Loucy (cell line): ENCODE measurements around the gene S100A12.

Experiments
- H2AFZ ChIP-seq: fragments of 200-600 bp; sonication (generic); 2 replicates; pipeline ENCODE4 v1.6.0; 2016; ENCODE audit warnings: antibody characterized with exemption, mild to moderate bottlenecking, low read length, moderate library complexity
- H3F3A ChIP-seq: fragments of 200-600 bp; 2 replicates; pipeline ENCODE4 v1.6.0; 2016; ENCODE audit warnings: antibody characterized with exemption, low read depth, mild to moderate bottlenecking
- H3K27me3 ChIP-seq: fragments of 200-600 bp; sonication (generic); 2 replicates; pipeline ENCODE4 v1.6.1; 2014; ENCODE audit warnings: low read length, mild to moderate bottlenecking; ENCODE audit not compliant: insufficient read depth, poor library complexity, severe bottlenecking
- H3K36me3 ChIP-seq: fragments of 200-600 bp; sonication (generic); 2 replicates; pipeline ENCODE4 v1.6.1; 2016; ENCODE audit warnings: low read length; ENCODE audit not compliant: insufficient read depth
- H3K4me1 ChIP-seq: fragments of 200-600 bp; sonication (generic); 2 replicates; pipeline ENCODE4 v1.5.1; 2014; ENCODE audit warnings: low read length, mild to moderate bottlenecking; ENCODE audit not compliant: insufficient read depth, poor library complexity, severe bottlenecking
- H3K4me2 ChIP-seq: fragments of 200-600 bp; sonication (generic); 2 replicates; pipeline ENCODE4 v1.6.0; 2014; ENCODE audit warnings: antibody characterized with exemption, low read length, low read depth, mild to moderate bottlenecking; ENCODE audit not compliant: poor library complexity, severe bottlenecking
- H3K4me3 ChIP-seq: fragments of 200-600 bp; sonication (generic); 2 replicates; pipeline ENCODE4 v1.5.1; 2014; ENCODE audit warnings: low read length, mild to moderate bottlenecking, mixed read lengths; ENCODE audit not compliant: poor library complexity, severe bottlenecking
- H3K79me2 ChIP-seq: fragments of 200-600 bp; sonication (generic); 2 replicates; pipeline ENCODE4 v1.6.1; 2014; ENCODE audit warnings: low read length; ENCODE audit not compliant: insufficient read depth
- H3K9ac ChIP-seq: fragments of 200-600 bp; sonication (generic); 2 replicates; pipeline ENCODE4 v1.6.0; 2014; ENCODE audit warnings: mild to moderate bottlenecking, low read depth, low read length, moderate library complexity; ENCODE audit not compliant: poor library complexity, severe bottlenecking
- H3K9me2 ChIP-seq: fragments of 200-600 bp; sonication (generic); replicated peaks from 2 replicates; pipeline ENCODE4 v1.6.1; 2016; ENCODE audit warnings: low read depth, low read length, mixed read lengths
- H3K9me3 ChIP-seq: fragments of 200-600 bp; sonication (generic); 2 replicates; pipeline ENCODE4 v1.6.1; 2014; ENCODE audit warnings: mild to moderate bottlenecking, antibody characterized with exemption, low read length, low read depth; ENCODE audit not compliant: insufficient read depth
- H4K20me1 ChIP-seq: fragments of 200-600 bp; sonication (generic); 2 replicates; pipeline ENCODE4 v1.6.0; 2014; ENCODE audit warnings: antibody characterized with exemption, low read length, mild to moderate bottlenecking; ENCODE audit not compliant: insufficient read depth, poor library complexity, severe bottlenecking
- CTCF ChIP-seq: fragments of 200-600 bp; sonication (generic); conservative IDR thresholded peaks from 2 replicates; pipeline ENCODE4 v1.5.1; 2014; ENCODE audit warnings: mild to moderate bottlenecking, antibody characterized with exemption, low read length
- EZH2phosphoT487 ChIP-seq: fragments of 200-600 bp; IDR thresholded peaks from 2 replicates; pipeline ENCODE4 v1.6.1; 2018; ENCODE audit warnings: antibody characterized with exemption, mild to moderate bottlenecking, moderate library complexity, borderline replicate concordance

The S100A12 gene

GRCh38 chr1:153337980-153338853 is 37.2 kb downstream of the S100A12 start:
- no peak overlapping the region for H3K9ac ChIP-seq
- H3K36me3 ChIP-seq: no peaks in the 10 kb centered on the region
- no peak for TF ChIP-seq CTCF
- no peak for TF ChIP-seq EZH2phosphoT487
- H3K4me2 ChIP-seq: no peak overlapping the region
- H2AFZ ChIP-seq: no peak overlapping the region
- H3K9me2 ChIP-seq: no peaks in the 10 kb centered on the region
- no peaks in the 10 kb centered on the region for H3K79me2 ChIP-seq
- no peak overlapping the region for H3K4me3 ChIP-seq
- H3F3A ChIP-seq: no peaks in the 10 kb centered on the region
- H3K4me1 ChIP-seq: peaks cover 38% of the 10 kb centered on the region
- H3K9me3 ChIP-seq: no peaks in the 10 kb centered on the region
- H3K27me3 ChIP-seq: no peaks in the 10 kb centered on the region
- no peaks in the 10 kb centered on the region for H4K20me1 ChIP-seq

- Histone ChIP-seq H3K27me3 (no peaks in the 10 kb centered on the region), H3K9me3 (peaks cover 8% of the 10 kb centered on the region), H2AFZ (no peak overlapping the region), H3K9ac (no peak overlapping the region), H4K20me1 (no peaks in the 10 kb centered on the region), H3K4me1 (peaks cover 23% of the 10 kb centered on the region), H3K4me2 (no peak overlapping the region), H3K36me3 (no peaks in the 10 kb centered on the region), H3F3A (no peaks in the 10 kb centered on the region), H3K4me3 (no peak overlapping the region), H3K79me2 (no peaks in the 10 kb centered on the region), H3K9me2 (no peaks in the 10 kb centered on the region)
- TF ChIP-seq EZH2phosphoT487: no peak
- no peak for TF ChIP-seq CTCF
Observed at GRCh38 chr1:153336650-153337049, 38.8 kb downstream of the S100A12 start.

DNA sequence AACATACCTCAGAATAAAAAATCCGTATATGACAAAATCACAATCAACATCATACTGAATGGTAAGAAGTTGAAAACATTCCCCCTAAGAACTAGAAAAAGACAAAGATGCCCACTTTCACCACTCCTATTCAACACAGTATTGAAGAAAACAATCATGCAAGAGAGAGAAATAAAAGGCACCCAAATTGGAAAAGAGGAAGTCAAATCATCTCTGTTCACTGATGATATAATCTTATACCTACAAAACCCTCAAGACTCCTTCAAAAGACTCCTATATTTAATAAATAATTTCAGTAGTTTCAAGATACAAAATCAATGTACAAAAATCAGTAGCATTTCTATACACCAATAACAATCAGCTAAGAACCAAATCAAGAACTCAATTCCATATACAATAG is 41.5 kb downstream of the S100A12 start:
- TF ChIP-seq EZH2phosphoT487 (no peak), CTCF (no peak)
- Histone ChIP-seq H3K36me3 (no peaks in the 10 kb centered on the region), H3K9me3 (peaks cover 8% of the 10 kb centered on the region), H3K4me2 (no peak overlapping the region), H3K9ac (no peak overlapping the region), H3F3A (no peaks in the 10 kb centered on the region), H2AFZ (no peak overlapping the region), H3K9me2 (no peaks in the 10 kb centered on the region), H3K27me3 (no peaks in the 10 kb centered on the region), H3K4me1 (peaks cover under 1% of the 10 kb centered on the region), H3K4me3 (no peak overlapping the region), H4K20me1 (no peaks in the 10 kb centered on the region), H3K79me2 (no peaks in the 10 kb centered on the region)
